RCC 7860 (cell line): ENCODE results near the gene IDH3G.

ENCODE experiments used
- DNase-seq: peaks from one replicate; pipeline ENCODE4 v3.0.0-alpha.2; 2015; ENCODE audit warnings: low spot score
- FAIRE-seq: peaks from 2 replicates; lab custom pipeline; 2012; peaks lifted over from hg19 to GRCh38; lab: Jason Lieb, UNC

The IDH3G gene

GRCh38 chrX:153736071-153736820 lies 57.9 kb downstream of the IDH3G start:
- DNase-seq (no peak), FAIRE-seq (no peak)
